ENCODE measurements around the gene C7orf57.

The C7orf57 gene

DNA sequence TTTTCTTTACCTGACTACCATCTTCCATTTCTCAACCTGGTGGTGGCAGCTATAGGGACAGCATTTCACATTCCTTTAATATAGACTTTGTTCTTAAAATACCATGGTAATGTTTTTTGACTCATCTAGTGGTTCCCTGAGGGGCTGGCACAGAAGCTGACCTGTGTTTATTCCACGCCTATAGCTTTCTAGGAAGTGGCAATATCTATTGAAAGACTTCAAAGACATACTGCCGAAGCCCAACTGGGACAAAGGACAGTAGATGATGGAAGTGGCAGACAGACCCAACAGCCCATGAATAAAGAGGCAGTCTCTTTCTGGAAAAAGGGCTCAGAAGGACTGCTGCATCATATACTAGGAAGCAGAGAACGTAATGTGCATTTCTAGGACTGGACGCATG lies 17.7 kb upstream of the C7orf57 start:
- H3K27me3 ChIP-seq (replicated peaks; ENCODE audit: control insufficient read depth, insufficient read depth, low read length): no peaks in the 10 kb centered on the region
- H3K4me3 ChIP-seq (replicated peaks; ENCODE audit: low read depth, low read length): no peak overlapping the region
- no peaks in the 10 kb centered on the region for H3K36me3 ChIP-seq (ENCODE audit: control insufficient read depth, insufficient read depth, low read length)
- no peak for TF ChIP-seq CTCF (IDR thresholded peaks at IDR 0.05; ENCODE audit: insufficient read depth, low read length, poor library complexity, severe bottlenecking)
- DNase-seq (ENCODE audit: extremely low read depth, insufficient read length): no peak

DNA sequence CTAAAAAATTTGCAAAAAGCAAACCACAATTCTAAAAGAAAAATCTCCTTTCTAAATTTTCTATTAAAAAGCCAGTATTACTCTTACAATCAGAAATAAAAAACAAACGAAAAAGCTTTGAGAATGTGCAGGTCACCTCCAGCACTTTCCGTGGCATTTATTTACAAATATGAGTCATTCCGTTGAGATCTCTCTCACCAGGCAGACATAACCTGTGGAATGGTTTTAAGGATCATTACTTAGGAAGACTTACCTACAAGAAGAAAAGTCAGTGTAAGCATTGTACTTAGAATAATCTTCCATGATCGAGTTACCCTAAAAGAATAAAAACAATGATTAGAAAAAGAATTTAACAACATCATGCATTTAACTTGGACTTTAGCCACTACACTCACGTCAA lies 9.7 kb upstream of the C7orf57 start:
- no peak for DNase-seq (ENCODE audit: extremely low read depth, insufficient read length)
- no peak overlapping the region for H3K4me3 ChIP-seq (replicated peaks; ENCODE audit: low read depth, low read length)
- no peaks in the 10 kb centered on the region for H3K27me3 ChIP-seq (replicated peaks; ENCODE audit: control insufficient read depth, insufficient read depth, low read length)
- no peaks in the 10 kb centered on the region for H3K36me3 ChIP-seq (ENCODE audit: control insufficient read depth, insufficient read depth, low read length)
- no peak for TF ChIP-seq CTCF (IDR thresholded peaks at IDR 0.05; ENCODE audit: insufficient read depth, low read length, poor library complexity, severe bottlenecking)

- no peaks in the 10 kb centered on the region for H3K36me3 ChIP-seq (ENCODE audit: control insufficient read depth, insufficient read depth, low read length)
- H3K27me3 ChIP-seq (replicated peaks; ENCODE audit: control insufficient read depth, insufficient read depth, low read length): no peaks in the 10 kb centered on the region
- no peak for TF ChIP-seq CTCF (IDR thresholded peaks at IDR 0.05; ENCODE audit: insufficient read depth, low read length, poor library complexity, severe bottlenecking)
- no peak for DNase-seq (ENCODE audit: extremely low read depth, insufficient read length)
- H3K4me3 ChIP-seq (replicated peaks; ENCODE audit: low read depth, low read length): no peak within 1 kb of the TSS
Measured at GRCh38 chr7:48028938-48029337, 6.4 kb upstream of the C7orf57 start, which contains the start of gene SUN3. Gene SUN3 (minus strand): TSS chr7:48029107. CDS start chr7:48028938, 169 bp downstream.

DNA sequence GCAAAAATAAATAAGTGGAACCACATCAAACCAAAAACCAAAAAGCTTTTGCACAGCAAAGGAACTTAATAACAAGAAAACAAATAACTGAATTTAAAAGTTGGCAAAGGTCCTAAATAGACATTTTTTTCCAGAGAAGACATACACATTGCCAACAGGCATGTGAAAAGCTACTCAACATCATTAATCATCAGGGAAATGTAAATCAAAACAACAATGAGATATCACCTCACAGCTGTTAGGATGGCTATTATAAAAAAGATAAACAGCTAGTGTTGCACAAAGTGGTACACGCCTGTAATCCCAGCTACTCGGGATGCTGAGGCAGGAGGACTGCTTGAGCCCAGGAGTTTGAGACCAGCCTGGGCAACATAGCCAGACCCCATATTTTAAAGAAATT lies 4.2 kb upstream of the C7orf57 start:
- TF ChIP-seq CTCF (IDR thresholded peaks at IDR 0.05; ENCODE audit: insufficient read depth, low read length, poor library complexity, severe bottlenecking): no peak
- H3K27me3 ChIP-seq (replicated peaks; ENCODE audit: control insufficient read depth, insufficient read depth, low read length): no peaks in the 10 kb centered on the region
- H3K4me3 ChIP-seq (replicated peaks; ENCODE audit: low read depth, low read length): no peak overlapping the region
- no peaks in the 10 kb centered on the region for H3K36me3 ChIP-seq (ENCODE audit: control insufficient read depth, insufficient read depth, low read length)
- no peak for DNase-seq (ENCODE audit: extremely low read depth, insufficient read length)

GRCh38 chr7:48033922-48034321 lies 1.4 kb upstream of the C7orf57 start:
- no peak for DNase-seq (ENCODE audit: extremely low read depth, insufficient read length)
- TF ChIP-seq CTCF (IDR thresholded peaks at IDR 0.05; ENCODE audit: insufficient read depth, low read length, poor library complexity, severe bottlenecking): no peak
- Histone ChIP-seq H3K4me3 (replicated peaks; ENCODE audit: low read depth, low read length) (no peak overlapping the region), H3K36me3 (ENCODE audit: control insufficient read depth, insufficient read depth, low read length) (no peaks in the 10 kb centered on the region), H3K27me3 (replicated peaks; ENCODE audit: control insufficient read depth, insufficient read depth, low read length) (no peaks in the 10 kb centered on the region)

DNA sequence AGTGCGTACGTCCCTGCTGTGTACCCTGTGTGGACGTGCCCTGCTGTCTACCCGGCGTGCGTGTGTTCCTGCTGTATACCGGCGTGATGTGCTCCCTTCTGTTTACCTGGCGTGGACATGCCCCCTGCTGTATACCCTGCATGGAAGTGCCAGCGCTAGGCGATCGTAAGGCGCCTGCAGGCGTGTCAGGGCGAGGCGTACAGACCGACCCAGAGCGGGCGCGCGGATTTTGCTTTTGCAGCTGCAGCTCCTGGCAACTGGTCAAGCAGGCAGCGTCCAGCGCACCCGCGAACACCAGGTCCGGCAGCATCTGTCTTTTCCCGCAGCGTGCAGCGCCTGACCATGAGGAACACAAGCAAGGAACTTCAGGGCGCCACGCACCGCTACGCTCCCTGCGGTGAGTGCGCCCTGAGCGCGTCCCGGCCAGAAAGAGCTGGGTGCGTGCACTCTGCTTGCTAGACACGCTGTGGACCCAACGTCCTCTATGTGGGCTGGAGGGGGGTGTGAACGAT lies 680 bp downstream of the C7orf57 start:
- DNase-seq (ENCODE audit: extremely low read depth, insufficient read length): peak; percentile 14
- H3K4me3 ChIP-seq (replicated peaks; ENCODE audit: low read depth, low read length): peak overlapping the region; percentile 58
- no peak for TF ChIP-seq CTCF (IDR thresholded peaks at IDR 0.05; ENCODE audit: insufficient read depth, low read length, poor library complexity, severe bottlenecking)
- no peaks in the 10 kb centered on the region for H3K36me3 ChIP-seq (ENCODE audit: control insufficient read depth, insufficient read depth, low read length)
- H3K27me3 ChIP-seq (replicated peaks; ENCODE audit: control insufficient read depth, insufficient read depth, low read length): no peaks in the 10 kb centered on the region
